ENCODE measurements around the gene TAC3.

TAC3 gene

DNA sequence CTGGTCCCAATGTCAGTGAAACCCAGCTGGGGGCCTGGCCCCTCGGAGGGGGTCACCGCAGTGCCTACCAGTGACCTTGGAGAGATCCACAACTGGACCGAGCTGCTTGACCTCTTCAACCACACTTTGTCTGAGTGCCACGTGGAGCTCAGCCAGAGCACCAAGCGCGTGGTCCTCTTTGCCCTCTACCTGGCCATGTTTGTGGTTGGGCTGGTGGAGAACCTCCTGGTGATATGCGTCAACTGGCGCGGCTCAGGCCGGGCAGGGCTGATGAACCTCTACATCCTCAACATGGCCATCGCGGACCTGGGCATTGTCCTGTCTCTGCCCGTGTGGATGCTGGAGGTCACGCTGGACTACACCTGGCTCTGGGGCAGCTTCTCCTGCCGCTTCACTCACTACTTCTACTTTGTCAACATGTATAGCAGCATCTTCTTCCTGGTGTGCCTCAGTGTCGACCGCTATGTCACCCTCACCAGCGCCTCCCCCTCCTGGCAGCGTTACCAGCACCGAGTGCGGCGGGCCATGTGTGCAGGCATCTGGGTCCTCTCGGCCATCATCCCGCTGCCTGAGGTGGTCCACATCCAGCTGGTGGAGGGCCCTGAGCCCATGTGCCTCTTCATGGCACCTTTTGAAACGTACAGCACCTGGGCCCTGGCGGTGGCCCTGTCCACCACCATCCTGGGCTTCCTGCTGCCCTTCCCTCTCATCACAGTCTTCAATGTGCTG lies 21.0 kb downstream of the TAC3 start:
- no peaks in the 10 kb centered on the region for H3K4me1 ChIP-seq
- H3K27ac ChIP-seq: no peak overlapping the region

GRCh38 chr12:56994231-56994746 lies 22.0 kb downstream of the TAC3 start:
- H3K36me3 ChIP-seq: peaks cover 0 to 50% (median 12%) of the 10 kb centered on the region in 3 donors
- intact Hi-C loops (cut with DNase I; ENCODE audit: low total_unique reads): no loop called here

More for the DNA sequence above, 21.0 kb downstream of the TAC3 start:
- peaks cover 0 to 61% (median 17%) of the 10 kb centered on the region in 3 donors for H3K36me3 ChIP-seq
- H3K9me3 ChIP-seq: no peaks in the 10 kb centered on the region
- intact Hi-C loops (cut with DNase I; ENCODE audit: low total_unique reads): no loop called here
- no peak for TF ChIP-seq CTCF (IDR thresholded peaks at IDR 0.05)
- DNase-seq: no peak
- no peak overlapping the region for H3K4me3 ChIP-seq
- H3K27me3 ChIP-seq: no peaks in the 10 kb centered on the region

DNA sequence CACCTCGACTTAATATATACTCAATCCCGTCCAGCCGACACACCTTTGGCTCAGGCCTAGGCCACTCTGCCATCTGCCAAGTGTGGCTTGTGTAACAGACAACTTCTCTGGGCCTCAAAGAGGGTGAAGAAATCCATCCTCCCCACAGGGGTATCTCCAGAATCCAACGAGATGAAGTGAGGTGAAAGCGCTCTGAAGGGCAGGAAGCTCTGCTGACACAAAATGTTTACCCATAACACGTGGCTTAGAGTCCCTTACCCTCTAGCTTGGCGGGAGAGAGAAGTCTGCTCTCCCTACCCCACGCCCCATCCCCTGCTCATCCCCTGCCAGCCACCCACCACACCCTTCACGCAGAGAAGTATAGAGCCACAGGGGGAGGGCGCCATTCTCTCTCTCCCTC lies 23.0 kb downstream of the TAC3 start:
- intact Hi-C loops (cut with DNase I; ENCODE audit: low total_unique reads): no loop called here
- Histone ChIP-seq H3K9me3 (no peaks in the 10 kb centered on the region), H3K36me3 (peaks cover 0 to 41% (median 12%) of the 10 kb centered on the region in 3 donors), H3K4me1 (no peaks in the 10 kb centered on the region), H3K4me3 (no peak overlapping the region), H3K27me3 (no peaks in the 10 kb centered on the region), H3K27ac (no peak overlapping the region)
- no peak for DNase-seq
- TF ChIP-seq CTCF (IDR thresholded peaks at IDR 0.05): no peak

More at GRCh38 chr12:56994231-56994746, 22.0 kb downstream of the TAC3 start:
- H3K9me3 ChIP-seq: no peaks in the 10 kb centered on the region
- no peaks in the 10 kb centered on the region for H3K4me1 ChIP-seq
- no peaks in the 10 kb centered on the region for H3K27me3 ChIP-seq
- no peak for DNase-seq
- no peak for TF ChIP-seq CTCF (IDR thresholded peaks at IDR 0.05)
- H3K27ac ChIP-seq: no peak overlapping the region
- no peak overlapping the region for H3K4me3 ChIP-seq

DNA sequence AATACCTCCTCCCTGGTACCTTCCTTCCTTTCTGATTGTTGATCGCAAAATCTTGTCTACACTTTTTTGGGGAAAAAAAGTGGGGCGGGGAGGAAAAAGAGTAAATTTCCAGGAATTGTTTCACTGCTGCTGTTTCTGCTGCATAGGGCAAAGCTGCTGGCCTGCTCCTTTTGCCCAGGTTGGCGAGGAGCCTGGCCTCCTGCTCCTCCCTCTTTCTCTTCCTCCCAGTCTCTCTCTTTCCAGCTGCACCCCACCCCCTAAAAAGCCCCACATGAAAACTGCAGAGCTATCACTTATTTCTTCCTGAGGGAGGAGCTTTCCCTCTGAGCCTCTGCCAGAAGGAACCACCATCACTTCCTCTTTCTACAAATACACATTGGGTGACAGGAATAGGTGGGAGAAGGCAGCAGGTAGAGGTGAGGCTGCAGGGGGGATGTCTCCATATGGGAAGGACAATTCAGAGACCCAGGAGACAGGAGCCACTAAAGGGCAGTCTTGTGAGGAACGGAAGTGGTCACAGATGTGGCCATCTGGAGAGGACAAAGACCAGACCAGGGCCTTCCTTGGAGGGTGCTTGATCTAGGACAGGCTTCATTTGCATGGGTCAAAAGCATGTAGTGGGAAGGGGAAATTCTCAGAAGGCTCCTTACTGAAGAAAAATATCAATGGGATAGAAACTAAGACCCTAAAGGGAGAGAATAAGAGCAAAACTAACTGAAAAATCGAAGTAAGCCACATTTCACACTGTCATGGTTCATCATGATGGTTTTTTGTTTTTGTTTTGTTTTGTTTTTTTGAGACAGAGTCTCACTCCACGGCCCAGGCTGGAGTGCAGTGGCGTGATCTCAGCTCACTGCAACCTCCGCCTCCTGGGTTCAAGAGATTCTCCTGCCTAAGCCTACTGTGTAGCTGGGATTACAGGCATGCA lies 24.7 kb downstream of the TAC3 start:
- Histone ChIP-seq H3K4me3 (no peak overlapping the region), H3K9me3 (no peaks in the 10 kb centered on the region), H3K27ac (no peak overlapping the region), H3K36me3 (peaks cover 0 to 23% (median 12%) of the 10 kb centered on the region in 3 donors), H3K4me1 (peaks cover 0 to 7% (median 5%) of the 10 kb centered on the region in 4 donors), H3K27me3 (no peaks in the 10 kb centered on the region)
- intact Hi-C loops (cut with DNase I; ENCODE audit: low total_unique reads): no loop called here
- no peak for TF ChIP-seq CTCF (IDR thresholded peaks at IDR 0.05)
- DNase-seq: peak in 1 of 2 donors; percentile 73

- peaks cover 0 to 7% (median 5%) of the 10 kb centered on the region in 4 donors for H3K4me1 ChIP-seq
- H3K36me3 ChIP-seq: peaks cover 0 to 15% (median 7%) of the 10 kb centered on the region in 3 donors
- H3K4me3 ChIP-seq: no peak overlapping the region
- intact Hi-C loops (cut with DNase I; ENCODE audit: low total_unique reads): no loop called here
- no peak overlapping the region for H3K27ac ChIP-seq
- H3K27me3 ChIP-seq: no peaks in the 10 kb centered on the region
- TF ChIP-seq CTCF (IDR thresholded peaks at IDR 0.05): no peak
- H3K9me3 ChIP-seq: no peaks in the 10 kb centered on the region
- no peak for DNase-seq
Measured at GRCh38 chr12:56990648-56991318, 25.5 kb downstream of the TAC3 start.

Measured in tibial artery (tissue), 4 donors.